ENCODE data around the gene CNBP. TPM values are rescaled to one million over a fixed set of nuclear protein-coding genes. Genes with fewer than 3 reads are reported as not detected.

The CNBP gene
- total and polyA plus RNA-seq, 2 donors (not counting 1 experiment from before 2014, with no cell fraction given): 317 to 369 TPM

GRCh38 chr3:129176051-129176450, 7.6 kb downstream of the CNBP start:
- peaks cover 15% of the 10 kb centered on the region for H4K20me1 ChIP-seq (ENCODE audit: control insufficient read depth, extremely low read depth, insufficient read depth, low read length)
- H3K27me3 ChIP-seq (ENCODE audit: control insufficient read depth, insufficient read depth, low read length): no peaks in the 10 kb centered on the region
- TF ChIP-seq CTCF (conservative IDR thresholded peaks at IDR 0.05 in 1 of 2, IDR thresholded peaks at IDR 0.05 in 1 of 2; ENCODE audit: low read depth in 1 of 2, low read length in 2 of 2): no peak
- no peak for TF ChIP-seq EZH2 (IDR thresholded peaks at IDR 0.05; ENCODE audit: low read length, missing control alignments)
- peaks cover 99% of the 10 kb centered on the region for H3K79me2 ChIP-seq (ENCODE audit: control insufficient read depth, insufficient read depth, low read length)
- no peak for DNase-seq (ENCODE audit: low read depth in 2 of 2)
- H3K27ac ChIP-seq (ENCODE audit: insufficient read depth, low read length): no peak overlapping the region
- peaks cover 9% of the 10 kb centered on the region for H3K4me1 ChIP-seq (ENCODE audit: control insufficient read depth, extremely low read depth, insufficient read depth, low read length)
- H3K9ac ChIP-seq (ENCODE audit: insufficient read depth, low read length): no peak overlapping the region
- H2AFZ ChIP-seq (ENCODE audit: low read length): no peak overlapping the region
- no peak overlapping the region for H3K4me3 ChIP-seq (replicated peaks in 1 of 4; ENCODE audit: control extremely low read depth in 1 of 4, insufficient read depth in 1 of 4, low read depth in 3 of 4, low read length in 4 of 4)
- no peak overlapping the region for H3K4me2 ChIP-seq (ENCODE audit: extremely low read depth, insufficient read depth, low read length)
- peaks cover 5% of the 10 kb centered on the region for H3K36me3 ChIP-seq (ENCODE audit: control insufficient read depth, insufficient read depth, low read length)
- H3K9me3 ChIP-seq (ENCODE audit: control insufficient read depth, insufficient read depth, low read depth, low read length): no peaks in the 10 kb centered on the region

- Histone ChIP-seq H3K9ac (ENCODE audit: insufficient read depth, low read length) (no peak overlapping the region), H4K20me1 (ENCODE audit: control insufficient read depth, extremely low read depth, insufficient read depth, low read length) (peaks cover 15% of the 10 kb centered on the region), H3K4me3 (replicated peaks in 1 of 4; ENCODE audit: control extremely low read depth in 1 of 4, insufficient read depth in 1 of 4, low read depth in 3 of 4, low read length in 4 of 4) (no peak overlapping the region), H3K27me3 (ENCODE audit: control insufficient read depth, insufficient read depth, low read length) (no peaks in the 10 kb centered on the region), H3K79me2 (ENCODE audit: control insufficient read depth, insufficient read depth, low read length) (peaks cover 88% of the 10 kb centered on the region), H3K27ac (ENCODE audit: insufficient read depth, low read length) (no peak overlapping the region), H3K36me3 (ENCODE audit: control insufficient read depth, insufficient read depth, low read length) (peaks cover 15% of the 10 kb centered on the region), H3K9me3 (ENCODE audit: control insufficient read depth, insufficient read depth, low read depth, low read length) (no peaks in the 10 kb centered on the region), H3K4me1 (ENCODE audit: control insufficient read depth, extremely low read depth, insufficient read depth, low read length) (peaks cover under 1% of the 10 kb centered on the region), H3K4me2 (ENCODE audit: extremely low read depth, insufficient read depth, low read length) (no peak overlapping the region), H2AFZ (ENCODE audit: low read length) (no peak overlapping the region)
- no peak for DNase-seq (ENCODE audit: low read depth in 2 of 2)
- no peak for TF ChIP-seq EZH2 (IDR thresholded peaks at IDR 0.05; ENCODE audit: low read length, missing control alignments)
- TF ChIP-seq CTCF (conservative IDR thresholded peaks at IDR 0.05 in 1 of 2, IDR thresholded peaks at IDR 0.05 in 1 of 2; ENCODE audit: low read depth in 1 of 2, low read length in 2 of 2): no peak
Measured at GRCh38 chr3:129173725-129174124, 10.0 kb downstream of the CNBP start.

GRCh38 chr3:129173206-129173605, 10.5 kb downstream of the CNBP start:
- H3K9me3 ChIP-seq (ENCODE audit: control insufficient read depth, insufficient read depth, low read depth, low read length): no peaks in the 10 kb centered on the region
- TF ChIP-seq EZH2 (IDR thresholded peaks at IDR 0.05; ENCODE audit: low read length, missing control alignments) (no peak), CTCF (conservative IDR thresholded peaks at IDR 0.05 in 1 of 2, IDR thresholded peaks at IDR 0.05 in 1 of 2; ENCODE audit: low read depth in 1 of 2, low read length in 2 of 2) (no peak)
- H3K4me1 ChIP-seq (ENCODE audit: control insufficient read depth, extremely low read depth, insufficient read depth, low read length): no peaks in the 10 kb centered on the region
- no peaks in the 10 kb centered on the region for H3K27me3 ChIP-seq (ENCODE audit: control insufficient read depth, insufficient read depth, low read length)
- H3K4me3 ChIP-seq (replicated peaks in 1 of 4; ENCODE audit: control extremely low read depth in 1 of 4, insufficient read depth in 1 of 4, low read depth in 3 of 4, low read length in 4 of 4): no peak overlapping the region
- H3K4me2 ChIP-seq (ENCODE audit: extremely low read depth, insufficient read depth, low read length): no peak overlapping the region
- no peak overlapping the region for H2AFZ ChIP-seq (ENCODE audit: low read length)
- H3K36me3 ChIP-seq (ENCODE audit: control insufficient read depth, insufficient read depth, low read length): peaks cover 15% of the 10 kb centered on the region
- no peak for DNase-seq (ENCODE audit: low read depth in 2 of 2)
- peaks cover 82% of the 10 kb centered on the region for H3K79me2 ChIP-seq (ENCODE audit: control insufficient read depth, insufficient read depth, low read length)
- H3K9ac ChIP-seq (ENCODE audit: insufficient read depth, low read length): no peak overlapping the region
- no peak overlapping the region for H3K27ac ChIP-seq (ENCODE audit: insufficient read depth, low read length)
- peaks cover 15% of the 10 kb centered on the region for H4K20me1 ChIP-seq (ENCODE audit: control insufficient read depth, extremely low read depth, insufficient read depth, low read length)

All from fibroblast of lung (primary cell).